Jurkat, Clone E6-1 (cell line): ENCODE results near the gene SLC22A14.
"Not testable (repeated sequence)": the region's sequence is repeated elsewhere in the genome, so short reads cannot be mapped to it uniquely, and the experiment has no call there.

ENCODE experiments used
- DNase-seq: peaks from one replicate; pipeline ENCODE4 v3.0.0-alpha.2; 2011; ENCODE audit warnings: low read depth, low spot score
- H3K4me3 ChIP-seq: 2 replicates; pipeline ENCODE4 v1.5.1; 2011; ENCODE audit warnings: mild to moderate bottlenecking, low read length, control low read depth, moderate library complexity

Gene SLC22A14

GRCh38 chr3:38311476-38311875, 29.4 kb downstream of the SLC22A14 start:
- H3K4me3 ChIP-seq = no peak overlapping the region
- DNase-seq = no peak

GRCh38 chr3:38311941-38312340, 29.8 kb downstream of the SLC22A14 start:
- no peak for DNase-seq
- no peak overlapping the region for H3K4me3 ChIP-seq

DNA sequence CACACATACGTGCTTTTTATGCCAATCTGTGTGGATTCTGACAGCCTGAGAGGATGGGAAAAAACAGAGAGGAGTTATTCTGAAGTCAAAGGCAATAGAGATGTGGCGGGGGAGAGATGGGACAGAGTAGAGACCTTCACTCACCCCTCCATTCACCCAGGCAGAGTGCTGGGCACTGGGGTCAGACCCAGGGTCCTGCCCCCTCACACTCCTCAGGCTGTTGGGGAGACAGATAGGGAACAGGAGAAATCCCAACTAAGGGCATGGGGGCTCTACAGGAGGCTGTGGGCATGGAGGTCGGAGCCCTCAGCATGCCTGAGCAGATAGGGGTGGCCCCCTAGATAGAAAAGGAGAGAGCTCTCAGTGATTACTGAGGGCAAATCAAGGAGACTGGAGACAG, 30.3 kb downstream of the SLC22A14 start:
- H3K4me3 ChIP-seq = no peak overlapping the region
- no peak for DNase-seq

DNA sequence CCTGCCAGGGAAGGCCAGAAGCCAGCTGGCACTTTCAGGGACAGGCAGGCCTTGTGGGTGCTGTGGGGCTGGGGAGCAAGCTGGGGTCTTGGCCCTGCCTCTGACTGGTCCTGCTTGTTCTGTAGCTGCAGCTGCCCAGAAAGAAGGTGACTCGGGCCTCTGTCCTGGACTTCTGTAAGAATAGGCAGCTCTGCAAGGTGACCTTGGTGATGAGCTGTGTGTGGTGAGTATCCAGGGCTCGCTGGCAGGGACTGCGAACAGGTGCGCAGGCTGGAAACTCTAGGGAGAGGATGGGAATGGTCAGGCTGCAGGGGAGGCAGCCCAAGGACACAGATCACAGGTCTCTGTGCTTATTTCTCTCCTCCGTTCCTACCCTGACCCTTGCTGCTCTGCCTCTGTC, 31.2 kb downstream of the SLC22A14 start:
- no peak for DNase-seq

GRCh38 chr3:38313695-38314094, 31.6 kb downstream of the SLC22A14 start:
- DNase-seq = no peak
- no peak overlapping the region for H3K4me3 ChIP-seq

More for the DNA sequence above, 31.2 kb downstream of the SLC22A14 start:
- H3K4me3 ChIP-seq = no peak overlapping the region

- no peak for DNase-seq
These were observed 32.1 kb downstream of the SLC22A14 start for GRCh38 chr3:38314112-38314763.

DNA sequence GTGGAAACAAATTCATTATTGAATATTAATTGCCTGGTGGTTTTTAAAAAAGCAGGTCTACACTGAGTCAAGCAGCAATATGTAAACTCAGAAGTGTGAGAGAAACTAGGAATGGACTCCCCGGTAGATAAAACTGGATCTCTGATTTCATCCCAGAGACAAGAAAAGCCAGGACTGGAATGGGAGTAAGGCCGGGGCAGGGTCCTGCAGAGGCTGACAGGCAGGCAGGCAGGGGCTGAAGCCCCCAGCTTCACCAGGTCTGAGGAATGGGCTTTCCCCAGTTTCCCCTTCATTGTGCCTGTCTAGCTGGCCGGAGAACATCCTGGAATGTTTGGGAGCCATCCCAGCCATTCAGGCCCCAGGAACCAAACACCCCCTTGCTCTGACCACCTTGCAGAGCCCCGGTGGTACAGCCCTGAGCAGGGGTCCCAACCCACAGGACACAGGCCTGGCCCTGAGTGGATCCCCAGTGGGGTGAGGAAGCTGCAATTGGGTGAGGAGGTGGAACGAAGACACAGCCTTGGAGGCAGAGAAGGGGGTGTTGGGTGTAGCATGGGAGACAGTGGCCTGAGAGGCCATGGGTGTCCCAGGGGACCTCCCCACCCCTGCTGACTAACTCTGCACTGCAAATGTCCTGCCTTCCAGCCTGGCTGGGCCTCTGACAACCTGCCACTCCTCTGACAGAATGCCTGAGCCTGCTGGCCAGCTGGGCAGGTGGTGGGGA, 32.8 kb downstream of the SLC22A14 start:
- H3K4me3 ChIP-seq = no peak overlapping the region
- DNase-seq = no peak

More at GRCh38 chr3:38314112-38314763, 32.1 kb downstream of the SLC22A14 start:
- no peak overlapping the region for H3K4me3 ChIP-seq

DNA sequence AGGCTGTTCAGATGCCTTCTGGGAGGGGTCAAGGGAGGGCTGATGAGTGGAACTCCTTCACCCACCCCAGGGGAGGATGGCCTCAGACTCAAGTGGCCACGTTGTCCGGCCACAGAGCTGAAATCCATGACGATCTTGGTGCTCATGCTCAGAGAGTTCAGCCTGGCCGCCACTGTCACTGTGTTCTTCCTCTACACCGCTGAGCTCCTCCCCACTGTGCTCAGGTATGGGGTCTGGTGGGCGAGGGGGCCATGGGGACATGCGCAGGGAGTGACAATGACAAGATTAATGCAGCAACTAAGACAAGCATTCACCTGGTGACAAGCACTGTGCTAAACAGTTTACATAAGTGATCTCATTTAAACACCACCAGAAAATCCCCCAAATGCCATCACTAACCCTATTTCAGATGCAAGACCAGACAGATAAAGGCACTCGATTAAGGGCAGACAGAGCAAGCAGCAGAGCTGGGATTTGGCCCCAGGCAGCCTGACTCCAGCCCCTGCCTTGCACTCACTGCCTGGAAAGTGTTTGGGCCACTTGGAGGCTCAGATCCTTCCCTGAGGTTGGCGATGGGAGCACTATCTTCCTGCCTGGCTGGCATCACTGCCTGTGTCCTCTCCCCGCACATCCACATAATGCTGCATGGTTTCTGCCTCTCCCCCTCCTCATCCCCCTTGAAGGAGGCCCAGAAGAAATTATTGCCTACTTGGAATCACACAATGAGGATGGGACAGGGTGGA, 33.6 kb downstream of the SLC22A14 start:
- no peak for DNase-seq
- H3K4me3 ChIP-seq = no peak overlapping the region

DNA sequence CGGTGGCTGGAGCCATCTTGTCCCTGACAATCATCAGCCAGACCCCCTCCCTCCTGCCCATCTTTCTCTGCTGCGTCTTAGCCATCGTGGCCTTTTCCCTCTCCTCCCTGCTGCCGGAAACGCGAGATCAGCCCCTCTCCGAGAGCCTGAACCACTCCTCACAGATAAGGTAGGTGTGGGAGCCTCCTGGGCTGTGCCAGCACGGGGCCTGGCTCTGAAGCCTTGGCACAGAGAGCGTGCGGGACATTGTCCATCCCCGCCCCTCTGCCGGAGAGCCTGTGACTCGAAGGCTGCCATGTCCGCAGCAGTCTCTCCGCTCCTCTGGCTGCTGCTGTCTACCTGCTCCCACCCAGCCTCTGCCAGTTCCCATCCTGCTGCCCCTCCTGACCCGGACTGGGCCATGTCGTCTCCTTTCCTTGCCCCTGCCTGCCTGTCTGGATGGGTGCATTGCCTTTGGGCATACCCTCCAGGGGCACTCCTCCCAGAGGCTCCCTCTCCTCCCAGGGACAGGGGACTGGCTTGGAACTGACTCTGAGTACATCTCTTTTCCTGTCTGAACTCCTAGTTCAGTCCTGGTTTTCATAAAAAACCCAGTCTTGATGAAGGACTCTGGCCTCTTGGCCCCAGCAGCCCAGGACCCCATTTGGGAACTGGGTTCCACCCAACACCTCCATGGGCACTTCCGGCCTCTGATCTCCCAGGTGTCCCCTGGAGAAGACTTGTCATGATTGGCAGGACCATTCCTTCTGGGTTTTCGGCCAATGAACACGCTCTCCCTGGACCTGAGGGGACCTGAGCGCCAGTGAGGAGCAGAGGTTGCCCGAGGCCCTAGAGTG, 34.5 kb downstream of the SLC22A14 start:
- no peak overlapping the region for H3K4me3 ChIP-seq
- DNase-seq = no peak

GRCh38 chr3:38317192-38317759, 35.2 kb downstream of the SLC22A14 start:
- H3K4me3 ChIP-seq = no peak overlapping the region
- DNase-seq = no peak

GRCh38 chr3:38318766-38319671, 36.9 kb downstream of the SLC22A14 start:
- no peak for DNase-seq
- no peak overlapping the region for H3K4me3 ChIP-seq

DNA sequence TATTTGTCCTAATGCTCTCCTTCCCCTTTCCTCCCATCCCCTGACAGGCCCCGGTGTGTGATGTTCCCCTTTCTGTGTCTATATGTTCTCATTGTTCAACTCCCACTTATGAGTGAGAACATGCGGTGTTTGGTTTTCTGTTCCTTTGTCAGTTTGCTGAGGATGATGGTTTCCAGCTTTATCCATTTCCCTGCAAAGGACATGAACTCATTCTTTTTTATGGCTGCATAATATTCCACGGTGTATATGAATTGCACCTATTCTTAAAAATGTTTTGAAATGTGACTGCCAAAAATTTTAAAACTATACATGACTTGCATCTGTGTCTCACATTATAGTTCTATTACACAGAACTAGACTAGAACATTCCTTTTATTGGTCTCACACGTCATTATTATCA, 38.5 kb downstream of the SLC22A14 start:
- not testable (repeated sequence) for DNase-seq

GRCh38 chr3:38323060-38323459, 41.0 kb downstream of the SLC22A14 start:
- H3K4me3 ChIP-seq = no peak overlapping the region
- no peak for DNase-seq

More for the DNA sequence above, 38.5 kb downstream of the SLC22A14 start:
- H3K4me3 ChIP-seq = not testable (repeated sequence)

DNA sequence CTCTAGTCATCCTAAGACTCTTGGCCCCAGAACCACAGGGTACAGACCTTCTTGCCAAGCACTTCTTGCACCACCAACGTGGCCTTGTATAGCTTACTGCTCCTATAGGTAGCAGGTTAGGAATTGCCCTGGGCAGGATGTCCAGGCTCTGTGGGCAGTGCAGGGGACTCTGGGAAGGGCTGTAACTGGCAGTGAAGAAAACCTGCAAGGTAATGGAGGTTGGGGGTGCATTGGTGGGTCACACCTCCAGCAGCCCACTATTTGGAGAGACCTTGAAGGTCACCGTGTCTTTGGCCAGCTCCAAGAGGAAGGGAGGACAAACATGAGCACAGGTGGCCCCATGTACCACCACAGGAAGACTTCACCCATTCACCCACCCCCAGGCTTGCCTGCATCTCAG, 43.2 kb downstream of the SLC22A14 start:
- H3K4me3 ChIP-seq = no peak overlapping the region
- no peak for DNase-seq

- no peak overlapping the region for H3K4me3 ChIP-seq
- DNase-seq = no peak
These were observed 45.4 kb downstream of the SLC22A14 start for GRCh38 chr3:38327335-38328009.

GRCh38 chr3:38331257-38332022, 49.3 kb downstream of the SLC22A14 start:
- DNase-seq = no peak
- H3K4me3 ChIP-seq = no peak overlapping the region

DNA sequence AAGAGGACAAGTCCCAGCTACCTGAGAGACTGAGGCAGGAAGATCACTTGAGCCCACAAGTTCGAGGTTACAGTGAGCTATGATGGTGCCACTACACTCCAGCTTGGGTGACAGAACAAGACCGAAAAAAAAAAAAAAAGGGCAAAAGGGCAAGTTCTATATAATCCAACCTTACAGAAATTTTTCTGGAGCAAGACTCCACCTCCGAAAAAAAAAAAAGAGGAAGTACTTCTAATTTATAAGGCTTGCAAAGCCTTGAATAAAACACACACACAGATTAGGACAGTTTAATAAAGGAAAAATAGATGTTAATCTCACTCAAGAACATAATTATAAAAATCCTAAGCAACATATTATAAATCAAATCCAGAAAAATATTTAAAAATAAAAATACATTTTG, 50.1 kb downstream of the SLC22A14 start:
- DNase-seq = no peak
- no peak overlapping the region for H3K4me3 ChIP-seq
